Neural progenitor cell (in vitro differentiated cells): ENCODE results near the gene FAM107A.

ENCODE experiments used
- EZH2 ChIP-seq: fragments of 200-600 bp; sonication (generic); IDR thresholded peaks from 2 replicates; pipeline ENCODE4 v1.6.1; 2017; ENCODE audit warnings: antibody characterized with exemption, mild to moderate bottlenecking, moderate library complexity
- EZH2phosphoT487 ChIP-seq: fragments of 200-600 bp; sonication (generic); IDR thresholded peaks from 2 replicates; pipeline ENCODE4 v1.6.1; 2017; ENCODE audit warnings: antibody characterized with exemption
- TF ChIP-seq, protein P1 (sequence below): fragments of 200-600 bp; sonication (generic); IDR thresholded peaks from 2 replicates; pipeline ENCODE4 v1.5.1; 2017; ENCODE audit warnings: antibody characterized with exemption, mild to moderate bottlenecking

DNA sequence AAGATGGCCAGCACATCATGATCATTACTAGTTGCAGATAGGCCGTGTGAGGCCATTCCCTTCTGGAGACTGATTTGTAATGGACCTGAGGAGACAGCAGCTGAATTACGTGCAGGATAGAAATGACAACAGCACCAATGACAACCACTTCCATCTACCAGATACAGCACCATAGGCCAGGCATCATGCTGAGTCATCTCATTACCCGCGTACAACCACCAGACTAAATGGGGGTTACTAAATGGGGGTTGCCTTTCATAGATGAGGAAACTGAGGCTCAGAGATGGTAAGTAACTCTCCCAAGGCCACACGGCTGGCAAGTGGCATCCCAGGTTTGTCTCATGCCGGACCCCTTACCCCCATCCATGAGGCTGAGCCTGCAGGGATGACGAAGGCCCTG lies 32.8 kb upstream of the FAM107A start:
- TF ChIP-seq EZH2 (no peak), EZH2phosphoT487 (no peak)
- TF ChIP-seq, protein P1, sequence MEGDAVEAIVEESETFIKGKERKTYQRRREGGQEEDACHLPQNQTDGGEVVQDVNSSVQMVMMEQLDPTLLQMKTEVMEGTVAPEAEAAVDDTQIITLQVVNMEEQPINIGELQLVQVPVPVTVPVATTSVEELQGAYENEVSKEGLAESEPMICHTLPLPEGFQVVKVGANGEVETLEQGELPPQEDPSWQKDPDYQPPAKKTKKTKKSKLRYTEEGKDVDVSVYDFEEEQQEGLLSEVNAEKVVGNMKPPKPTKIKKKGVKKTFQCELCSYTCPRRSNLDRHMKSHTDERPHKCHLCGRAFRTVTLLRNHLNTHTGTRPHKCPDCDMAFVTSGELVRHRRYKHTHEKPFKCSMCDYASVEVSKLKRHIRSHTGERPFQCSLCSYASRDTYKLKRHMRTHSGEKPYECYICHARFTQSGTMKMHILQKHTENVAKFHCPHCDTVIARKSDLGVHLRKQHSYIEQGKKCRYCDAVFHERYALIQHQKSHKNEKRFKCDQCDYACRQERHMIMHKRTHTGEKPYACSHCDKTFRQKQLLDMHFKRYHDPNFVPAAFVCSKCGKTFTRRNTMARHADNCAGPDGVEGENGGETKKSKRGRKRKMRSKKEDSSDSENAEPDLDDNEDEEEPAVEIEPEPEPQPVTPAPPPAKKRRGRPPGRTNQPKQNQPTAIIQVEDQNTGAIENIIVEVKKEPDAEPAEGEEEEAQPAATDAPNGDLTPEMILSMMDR, result no peak
